ENCODE results near the gene HMX1.

The HMX1 gene

GRCh38 chr4:8854931-8855330, 16.7 kb downstream of the HMX1 start:
- DNase-seq: no peak

GRCh38 chr4:8854016-8854415, 17.6 kb downstream of the HMX1 start:
- DNase-seq: no peak

GRCh38 chr4:8853249-8853648, 18.4 kb downstream of the HMX1 start:
- no peak for DNase-seq

DNA sequence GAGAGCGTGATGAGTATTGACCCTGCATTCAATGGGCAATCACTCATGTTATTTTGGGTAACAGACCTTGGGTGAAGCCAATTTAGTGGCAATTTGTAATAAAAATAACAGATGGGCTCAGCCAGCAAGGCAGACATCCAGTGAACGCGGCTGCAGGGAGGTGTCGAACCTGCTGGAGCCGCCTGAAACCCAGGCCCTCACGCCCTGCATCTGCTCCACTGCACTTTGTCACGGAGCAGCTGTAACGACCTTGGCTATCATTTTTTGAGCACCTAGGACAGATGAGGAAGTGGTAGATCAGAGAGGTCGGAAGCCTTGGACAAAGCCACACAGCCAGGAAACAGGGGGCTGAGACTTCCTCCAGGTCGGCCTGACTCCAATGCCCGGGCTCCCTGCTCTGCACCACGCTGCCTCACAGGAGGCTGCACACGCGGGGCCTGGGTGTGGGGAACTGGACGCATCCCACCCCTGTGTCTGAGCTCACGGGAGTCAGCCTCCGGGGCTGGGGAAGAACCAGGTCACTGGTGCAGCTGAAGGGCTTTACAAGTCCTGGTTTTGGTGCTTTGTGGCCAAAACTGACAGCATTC, 19.4 kb downstream of the HMX1 start:
- no peak for DNase-seq

- DNase-seq: no peak
Measured at GRCh38 chr4:8851321-8852117, 20.1 kb downstream of the HMX1 start.

DNA sequence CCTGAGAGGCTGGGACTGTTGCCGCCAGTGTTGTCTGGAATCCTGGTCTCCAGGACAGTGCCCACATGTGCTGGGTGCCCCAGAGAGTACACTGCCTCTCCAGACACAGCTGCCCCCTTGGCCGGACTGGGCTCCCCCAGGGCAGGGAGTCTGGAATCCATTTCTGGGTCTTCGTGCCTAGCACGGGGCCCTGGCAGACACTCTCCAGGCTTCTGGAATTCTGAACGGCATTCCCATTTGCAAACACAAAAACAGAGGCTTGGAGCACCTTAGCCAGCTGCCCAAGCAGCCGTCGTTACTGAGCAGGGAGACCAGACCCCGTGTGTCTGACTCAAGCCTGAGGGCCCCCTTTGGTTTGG, 20.8 kb downstream of the HMX1 start:
- no peak for DNase-seq

DNA sequence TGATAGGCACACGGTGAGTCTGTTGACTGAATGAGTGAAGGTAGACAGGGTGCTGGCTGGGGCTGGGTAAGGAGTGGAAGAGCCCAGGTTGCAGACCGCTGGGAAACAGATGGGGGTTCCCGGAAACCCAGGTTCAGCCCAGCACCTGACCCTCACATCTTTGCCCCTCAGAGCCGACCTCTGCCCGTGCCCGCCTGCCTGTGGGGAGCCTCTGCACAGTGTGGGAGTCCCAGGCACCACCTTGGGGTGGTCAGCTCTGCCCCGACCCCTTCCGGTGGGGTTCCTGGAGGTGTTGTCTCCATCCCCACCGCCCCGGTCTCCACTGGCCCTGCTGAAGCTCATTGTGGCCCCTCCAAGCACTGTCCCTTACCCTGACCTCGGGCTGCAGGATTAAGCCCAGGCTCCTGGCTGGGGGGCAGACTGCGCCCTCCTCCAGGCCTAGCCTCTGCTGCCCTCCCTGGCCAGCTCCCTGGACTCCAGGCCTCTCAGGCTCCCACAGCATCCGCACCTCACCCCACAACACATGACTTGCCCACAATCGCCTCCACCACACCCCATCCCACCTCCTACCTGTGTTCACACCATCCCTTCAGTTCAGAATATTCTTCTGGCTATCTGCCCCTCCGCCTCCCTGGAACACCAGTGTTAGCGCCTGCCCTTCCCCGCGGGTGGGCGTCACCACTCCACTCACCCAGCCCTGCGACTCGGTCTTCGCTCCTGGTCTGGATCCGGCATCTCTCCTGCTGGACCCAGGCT, 21.4 kb downstream of the HMX1 start:
- DNase-seq: no peak

DNA sequence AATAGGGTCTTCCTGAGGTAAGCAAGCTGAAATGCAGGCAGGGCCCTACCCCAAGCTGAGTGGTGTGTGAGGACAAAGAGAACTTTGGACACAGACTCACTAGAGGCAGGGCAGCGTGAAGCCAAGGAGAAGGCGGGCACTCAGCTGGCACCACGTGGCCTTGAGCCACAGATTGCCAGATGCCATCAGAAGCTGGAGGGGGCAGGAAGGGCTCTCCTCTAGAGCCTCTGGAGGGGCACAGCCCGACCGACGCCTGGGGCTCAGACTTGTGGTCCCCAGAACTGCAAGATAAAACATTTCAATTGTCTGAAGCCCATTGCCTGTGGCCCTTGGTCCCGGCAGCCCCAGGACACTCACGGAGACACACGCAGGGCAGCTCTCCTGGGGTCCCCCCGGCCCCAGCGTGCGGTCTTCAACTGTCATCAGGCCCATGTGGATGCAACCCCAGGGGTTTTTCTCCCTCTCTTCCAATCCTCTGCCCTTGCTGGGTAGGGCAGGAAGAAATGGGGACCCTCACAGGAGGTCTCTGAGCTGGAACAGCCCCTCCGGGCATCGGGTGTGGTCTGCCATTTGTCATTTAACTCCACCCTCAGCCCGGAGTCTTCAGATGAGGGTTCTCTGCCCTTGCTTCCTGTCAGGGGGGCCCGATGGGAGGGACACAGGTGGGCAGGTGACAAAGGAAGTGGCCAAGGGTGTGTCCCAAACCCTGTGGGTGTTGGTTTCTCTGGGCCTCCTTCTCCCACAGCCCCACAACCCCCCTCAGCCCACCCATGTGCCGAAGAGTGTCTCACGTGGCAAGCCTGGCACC, 22.2 kb downstream of the HMX1 start:
- DNase-seq: no peak

DNA sequence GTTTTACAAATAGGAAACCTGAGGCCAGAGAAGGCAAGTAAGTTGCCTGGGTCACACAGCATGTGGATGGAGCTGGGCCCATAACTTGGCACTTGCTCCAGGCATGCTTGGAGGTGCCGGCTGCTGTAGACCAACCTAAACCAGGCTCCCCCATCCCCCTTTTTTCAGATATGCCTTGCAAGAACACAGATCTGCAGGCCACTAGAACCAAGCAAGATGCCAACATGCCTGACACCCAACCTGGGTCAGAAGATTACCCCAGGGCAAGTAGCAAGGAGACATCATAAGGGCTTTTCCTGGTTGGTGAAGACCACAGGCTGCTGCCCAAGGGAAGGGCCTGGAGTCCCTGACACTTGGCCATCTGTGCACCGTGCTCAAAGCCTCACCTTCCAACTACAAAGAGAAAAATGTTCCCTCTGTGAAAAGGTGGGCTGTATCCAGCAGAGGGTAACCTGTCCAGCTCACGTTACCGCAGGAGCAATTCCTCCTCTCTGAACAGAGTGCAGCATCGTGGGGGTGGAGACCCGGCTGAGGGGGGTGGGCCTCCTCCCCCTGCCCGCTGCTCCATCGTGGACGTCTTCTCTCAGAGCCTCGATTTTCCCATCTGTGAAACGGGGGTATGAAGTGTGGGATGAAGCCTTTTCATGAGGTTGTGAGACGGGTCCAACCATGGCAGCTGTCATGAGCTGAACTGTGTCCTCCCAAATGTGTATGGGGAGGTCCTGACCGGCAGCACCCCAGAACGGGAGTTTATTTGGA, 23.0 kb downstream of the HMX1 start:
- DNase-seq: no peak

DNA sequence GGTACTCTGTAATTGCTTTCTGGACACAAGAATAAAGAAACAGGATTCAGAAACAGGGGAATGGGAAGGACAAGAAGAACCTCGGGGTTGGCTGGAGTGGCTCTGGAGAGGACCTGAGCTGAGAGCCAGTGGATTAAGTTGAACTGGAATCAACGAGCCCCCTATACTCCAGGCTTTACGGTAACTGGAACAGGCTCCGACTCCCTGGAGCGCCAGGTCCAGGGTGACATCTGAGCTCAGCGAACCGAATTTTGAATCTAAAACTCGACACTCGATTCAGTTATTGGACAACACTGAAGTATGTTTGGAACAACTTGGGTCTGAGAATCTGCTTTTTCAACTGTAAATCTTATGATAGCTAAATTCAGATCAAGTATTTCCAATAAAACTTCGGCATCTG, 23.9 kb downstream of the HMX1 start:
- DNase-seq: no peak

- DNase-seq: no peak
Measured at GRCh38 chr4:8847331-8847730, 24.3 kb downstream of the HMX1 start.

DNA sequence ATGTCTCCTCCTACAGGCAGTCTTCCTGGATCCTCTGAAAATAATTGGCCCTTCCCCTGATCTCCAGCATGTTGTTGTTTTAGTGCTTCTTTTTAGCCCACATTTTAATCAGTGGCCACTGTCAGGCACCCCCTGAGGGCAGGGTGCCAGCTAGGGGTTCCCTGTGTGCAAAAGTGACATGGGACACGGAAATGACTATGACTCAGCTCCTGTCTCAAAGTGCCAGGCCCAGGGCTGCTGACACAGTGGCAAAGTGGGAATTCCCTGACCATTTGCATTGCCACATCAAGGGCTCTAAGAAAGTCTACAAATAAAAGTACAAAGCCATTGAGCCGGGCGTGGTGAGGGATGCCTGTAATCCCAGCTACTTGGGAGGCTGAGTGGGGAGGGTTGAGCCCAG, 24.8 kb downstream of the HMX1 start:
- DNase-seq: no peak

DNA sequence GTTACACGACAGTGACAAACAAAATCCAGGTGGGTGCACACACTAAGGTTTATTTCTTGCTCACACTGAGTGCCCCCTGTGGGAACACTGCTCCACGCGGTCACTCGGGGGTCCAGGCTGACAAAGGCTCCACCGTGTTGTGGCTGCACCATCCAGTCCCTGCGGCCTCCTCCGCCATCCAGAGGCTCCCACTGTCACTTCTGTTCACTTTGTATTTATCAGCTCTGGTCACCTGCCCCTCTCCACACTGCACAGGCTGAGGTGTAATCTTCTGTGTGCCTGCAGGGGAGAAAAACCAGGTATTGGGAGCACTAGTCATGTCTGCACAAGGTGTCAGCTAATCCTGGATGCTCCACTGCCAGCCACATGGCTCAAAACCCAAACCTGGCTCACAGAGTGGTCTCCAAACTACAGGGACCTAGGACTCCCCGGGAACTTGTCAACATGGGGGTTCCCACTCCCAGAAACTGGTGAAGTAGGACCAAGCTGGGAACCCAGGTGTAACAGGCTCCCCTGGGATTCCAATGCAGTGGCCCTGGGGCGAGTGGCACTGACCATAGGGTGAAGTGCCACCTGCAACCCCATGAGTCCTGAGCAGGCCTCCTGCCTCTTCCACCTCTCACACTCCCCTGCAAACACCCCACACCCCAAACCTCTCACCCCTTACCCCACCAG, 25.5 kb downstream of the HMX1 start:
- no peak for DNase-seq

DNA sequence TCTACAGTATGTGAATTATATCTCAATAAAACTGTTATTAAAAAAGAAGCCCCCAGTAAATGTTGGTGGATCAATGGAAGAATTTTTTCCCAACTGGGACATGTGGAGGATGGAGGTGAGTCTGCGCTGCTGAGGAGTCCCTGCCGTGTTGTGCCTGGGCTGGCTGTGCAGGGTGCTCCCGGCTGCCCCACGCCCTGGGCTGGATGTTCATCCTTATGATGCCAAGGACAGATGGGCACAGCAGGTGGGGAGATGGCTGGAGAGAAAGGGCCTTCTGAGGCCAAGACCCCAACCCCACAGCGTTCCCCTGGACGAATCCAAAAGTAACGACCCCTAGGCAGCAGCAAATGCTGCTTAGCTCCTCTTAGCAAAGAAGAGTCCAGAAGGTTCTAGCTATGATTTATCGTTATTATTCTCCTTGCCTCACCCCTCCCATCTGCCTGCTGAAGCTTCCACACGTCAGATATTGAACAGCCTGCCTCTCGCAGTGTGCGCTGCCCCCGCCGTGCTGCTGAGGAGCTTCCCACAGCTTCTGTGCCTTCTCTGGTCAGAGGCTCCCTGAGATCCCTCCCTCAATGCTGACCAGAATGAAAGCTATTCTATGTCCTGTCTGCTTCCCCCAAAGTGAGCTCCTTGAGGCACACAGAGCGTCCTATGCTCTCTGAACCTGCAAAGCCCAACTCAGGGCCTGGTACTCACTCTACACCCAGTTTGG, 26.5 kb downstream of the HMX1 start:
- no peak for DNase-seq

GRCh38 chr4:8843597-8843996, 28.0 kb downstream of the HMX1 start:
- DNase-seq: no peak

- no peak for DNase-seq
Measured at GRCh38 chr4:8842614-8843013, 29.0 kb downstream of the HMX1 start.

- no peak for DNase-seq
Measured at GRCh38 chr4:8841678-8842268, 29.9 kb downstream of the HMX1 start.

DNA sequence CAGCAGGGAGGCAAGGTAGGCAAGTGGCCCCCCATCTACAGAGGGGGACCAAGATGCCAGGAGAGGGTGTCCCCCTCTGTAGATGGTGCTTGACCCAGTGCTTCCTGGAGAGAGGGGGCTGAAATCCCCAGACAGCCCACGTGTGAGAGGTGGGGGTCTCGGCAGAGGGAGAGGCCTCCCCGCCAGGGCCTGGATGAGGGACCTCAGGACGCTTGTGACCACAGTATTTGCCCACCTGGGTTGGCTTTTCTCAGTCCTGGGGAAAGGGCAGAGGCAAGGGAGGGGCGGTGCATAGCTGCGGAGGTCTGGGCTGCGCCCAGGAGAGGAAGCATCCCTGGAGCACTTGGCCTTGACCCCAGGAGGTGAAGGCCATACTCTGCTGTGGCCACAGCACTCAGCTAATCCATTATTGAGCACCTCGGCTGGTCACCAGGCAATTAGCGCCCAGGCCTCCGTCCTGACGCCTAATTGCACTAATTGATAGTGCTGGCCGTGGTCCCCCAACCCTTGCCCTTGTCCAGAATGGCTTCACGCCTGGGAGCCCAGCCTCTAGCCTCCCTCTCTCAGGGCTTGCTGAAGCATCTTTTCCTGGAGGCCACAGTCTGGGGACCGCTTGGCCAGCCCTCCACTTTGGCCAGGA, 30.7 kb downstream of the HMX1 start:
- DNase-seq: no peak

DNA sequence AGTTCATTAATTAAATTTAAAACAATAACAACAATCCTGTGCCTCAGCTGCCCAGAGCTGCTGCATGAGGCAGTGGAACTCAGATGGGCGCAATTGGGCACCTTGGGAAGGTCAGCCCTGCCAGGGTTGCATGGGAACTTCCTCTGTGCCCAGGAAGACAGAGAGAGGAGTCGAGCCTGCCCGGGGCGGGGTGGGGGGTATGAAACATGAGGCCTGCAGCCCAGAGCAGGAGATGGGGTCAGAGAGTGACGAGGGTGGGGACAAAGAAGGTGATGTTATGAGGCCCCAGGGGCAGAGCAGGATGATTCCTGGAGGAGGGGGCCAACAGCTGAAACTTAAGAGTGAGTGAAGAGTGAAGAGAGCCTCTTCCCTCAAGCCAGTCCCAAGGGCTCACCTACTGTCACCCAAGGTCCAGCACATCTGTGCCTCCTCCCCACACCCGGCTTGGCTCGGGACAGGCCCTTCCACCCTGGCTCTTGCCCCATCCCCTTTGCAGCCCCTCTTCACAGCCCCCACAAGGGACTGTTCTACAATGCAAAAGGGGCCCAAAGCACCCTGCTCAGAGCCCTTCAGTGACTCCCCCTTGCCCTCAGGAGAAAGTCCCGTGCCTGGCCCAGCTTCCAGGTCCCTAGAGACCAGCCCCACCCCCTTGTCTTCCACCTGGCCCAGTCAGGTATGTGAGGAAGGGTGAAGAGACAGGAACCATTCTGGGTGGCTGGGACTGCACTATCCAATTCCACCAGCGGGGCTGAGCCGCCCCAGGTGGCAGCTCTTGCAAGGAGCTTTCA, 31.4 kb downstream of the HMX1 start:
- no peak for DNase-seq

Measured in OCI-M1 (cell line).